Measurements from ENCODE around the gene MINK1. TPM values are rescaled to one million over a fixed set of nuclear protein-coding genes. Genes with fewer than 3 reads are reported as not detected.

The MINK1 gene
- total RNA-seq, 1 experiment from 2014 or later = 105 TPM

GRCh38 chr17:4898927-4899326, 65.8 kb downstream of the MINK1 start:
- H3K4me3 Mint-ChIP-seq = peak overlapping the region; percentile 81
- H3K4me1 Mint-ChIP-seq = peaks cover 16% of the 10 kb centered on the region
- ATAC-seq (no peak), DNase-seq (ENCODE audit: low spot score) (no peak)
- CTCF ChIA-PET = interaction anchor here (0.6 to 2.8 kb wide), 12 partner anchors 9 to 343 kb away, joined by 3 to 38 read pairs (median 4); partner anchors contain the start of genes MED11, RNF167, SLC25A11 and SPAG7
- peaks cover 9% of the 10 kb centered on the region; the same call in 1 of the 2 replicates for H3K36me3 Mint-ChIP-seq
- POLR2A ChIA-PET = interaction anchor here (0.6 to 2.0 kb wide), 7 partner anchors 9 to 516 kb away, joined by 3 to 12 read pairs (median 4); partner anchors contain the start of genes ARRB2, ENO3 and SPAG7
- H3K27ac Mint-ChIP-seq = no peak overlapping the region
- peaks cover 5% of the 10 kb centered on the region for H3K27me3 Mint-ChIP-seq (ENCODE audit: low read depth)
- H3K9me3 Mint-ChIP-seq = no peaks in the 10 kb centered on the region
- no peak for TF ChIP-seq ZNF671 (CRISPR knock-in tag; IDR thresholded peaks at IDR 0.05)
- TF ChIP-seq ZNF232 (CRISPR knock-in tag; IDR thresholded peaks at IDR 0.05) = no peak
- TF ChIP-seq MLX (CRISPR knock-in tag; IDR thresholded peaks at IDR 0.05) = no peak
- TF ChIP-seq USF1 (CRISPR knock-in tag; IDR thresholded peaks at IDR 0.05) = no peak
- TF ChIP-seq TCF7 (CRISPR knock-in tag; IDR thresholded peaks at IDR 0.05; ENCODE audit: low read depth) = no peak
- peak; percentile 54 for TF ChIP-seq ZNF423 (CRISPR knock-in tag; IDR thresholded peaks at IDR 0.05)
- TF ChIP-seq ELF4 (CRISPR knock-in tag; IDR thresholded peaks at IDR 0.05; ENCODE audit: low read depth) = no peak

- H3K36me3 Mint-ChIP-seq = peaks cover 9% of the 10 kb centered on the region; the same call in 1 of the 2 replicates
- ChIA-PET CTCF (interaction anchor here (0.6 to 2.8 kb wide), 21 partner anchors 9 to 343 kb away, joined by 3 to 38 read pairs (median 3); partner anchors contain the start of genes ARRB2, MED11, RNF167 and SLC25A11), POLR2A (interaction anchor here (0.5 to 2.0 kb wide), 9 partner anchors 9 to 517 kb away, joined by 3 to 12 read pairs (median 4); partner anchors contain the start of genes ARRB2, ENO3, SLC52A1 and SPAG7)
- H3K4me1 Mint-ChIP-seq = peaks cover 16% of the 10 kb centered on the region
- H3K27ac Mint-ChIP-seq = peak within 1 kb of the TSS; percentile 84; the same call in 1 of the 2 replicates
- peak within 1 kb of the TSS; percentile 81 for H3K4me3 Mint-ChIP-seq
- DNase-seq (ENCODE audit: low spot score) = peak; percentile 84
- peak; percentile 47 for ATAC-seq
- no peaks in the 10 kb centered on the region for H3K9me3 Mint-ChIP-seq
- peaks cover 5% of the 10 kb centered on the region for H3K27me3 Mint-ChIP-seq (ENCODE audit: low read depth)
- TF ChIP-seq HMGA2 (CRISPR knock-in tag; IDR thresholded peaks at IDR 0.05) (no peak), GABPB1 (CRISPR knock-in tag; IDR thresholded peaks at IDR 0.05) (no peak), ZBTB43 (CRISPR knock-in tag; IDR thresholded peaks at IDR 0.05) (no peak), MAX (CRISPR knock-in tag; IDR thresholded peaks at IDR 0.05) (peak; percentile 85), CTCF (IDR thresholded peaks at IDR 0.05) (no peak), TEAD1 (CRISPR knock-in tag; IDR thresholded peaks at IDR 0.05) (peak; percentile 47; the same call in 1 of the 2 replicates), HMGXB4 (CRISPR knock-in tag; IDR thresholded peaks at IDR 0.05) (peak; percentile 70), ZNF317 (CRISPR knock-in tag; IDR thresholded peaks at IDR 0.05; ENCODE audit: borderline replicate concordance, low read depth) (no peak), SP1 (CRISPR knock-in tag; conservative IDR thresholded peaks at IDR 0.05) (no peak; the same call in 1 of the 2 replicates), E2F4 (CRISPR knock-in tag; IDR thresholded peaks at IDR 0.05; ENCODE audit: borderline replicate concordance, low read depth) (no peak), ZNF281 (CRISPR knock-in tag; IDR thresholded peaks at IDR 0.05) (no peak)
These were observed 66.4 kb downstream of the MINK1 start, which contains the start of gene C17orf107 for GRCh38 chr17:4899341-4900230. Gene C17orf107, plus strand, starts transcription at chr17:4899536. Its CDS starts 227 bp downstream, at chr17:4899763.

Data from WTC11 (cell line).